ENCODE measurements around the gene ANKRD33B. TPM values are rescaled to one million over a fixed set of nuclear protein-coding genes. Genes with fewer than 3 reads are reported as not detected.

Gene ANKRD33B
- total RNA-seq, 1 experiment from 2014 or later, result 10.9 TPM

- intact Hi-C loops (cut with micrococcal nuclease), result no loop called here
- H3K9me2 ChIP-seq (ENCODE audit: insufficient read depth), result no peaks in the 10 kb centered on the region
- no peak overlapping the region for H3K4me3 ChIP-seq (replicated peaks in 1 of 2; ENCODE audit: low read depth in 1 of 2, low read length in 2 of 2)
- H3K9me3 ChIP-seq (ENCODE audit: control insufficient read depth in 1 of 2, insufficient read depth in 1 of 2, low read depth in 1 of 2, low read length in 2 of 2), result no peaks in the 10 kb centered on the region
- H3K27ac ChIP-seq (ENCODE audit: low read depth, low read length), result no peak overlapping the region
- CTCF ChIA-PET, result no interaction called here
- H3K4me1 ChIP-seq (ENCODE audit: control insufficient read depth in 1 of 2, insufficient read depth in 2 of 2, low read length in 2 of 2), result peaks cover 0 to 11% of the 10 kb centered on the region in 2 experiments; a peak in 2 of 4 replicates
- no peak overlapping the region for H2AFZ ChIP-seq (ENCODE audit: low read depth, low read length, poor library complexity, severe bottlenecking)
- H3K27me3 ChIP-seq (ENCODE audit: insufficient read depth, low read length), result no peaks in the 10 kb centered on the region
- ATAC-seq (no peak), DNase-seq (ENCODE audit: low read depth, low spot score) (no peak)
- RAD21 ChIA-PET (ENCODE audit: low non-redundant PET in 1 of 2, low total read pairs in 2 of 2, uncharacterized antibody in 2 of 2, unreplicated experiment in 2 of 2), result no interaction called here
- no peaks in the 10 kb centered on the region for H4K20me1 ChIP-seq (ENCODE audit: insufficient read depth)
- no peak overlapping the region for H3K4me2 ChIP-seq (ENCODE audit: low read length)
- no TSS peak for BruUV-seq (replicated peaks)
- H3K79me2 ChIP-seq (ENCODE audit: insufficient read depth, low read length), result no peaks in the 10 kb centered on the region
- no peak for TF ChIP-seq FOSL1 (IDR thresholded peaks at IDR 0.05; ENCODE audit: low read depth)
- no peak for TF ChIP-seq TCF7L2 (IDR thresholded peaks at IDR 0.05; ENCODE audit: borderline replicate concordance, extremely low read depth, insufficient read depth, insufficient read length)
- TF ChIP-seq ATF3 (IDR thresholded peaks at IDR 0.05), result no peak
- TF ChIP-seq EZH2 (IDR thresholded peaks at IDR 0.05), result no peak
- no peak for TF ChIP-seq MAX (IDR thresholded peaks at IDR 0.05)
- TF ChIP-seq POLR2A (IDR thresholded peaks at IDR 0.05; ENCODE audit: borderline replicate concordance, extremely low read depth, insufficient read depth, insufficient read length), result no peak
- TF ChIP-seq CTCF (IDR thresholded peaks at IDR 0.05 in 2 of 3, conservative IDR thresholded peaks at IDR 0.05 in 1 of 3; ENCODE audit: borderline replicate concordance in 1 of 3, insufficient read depth in 1 of 3, low read depth in 2 of 3, low read length in 2 of 3), result no peak
- no peak for TF ChIP-seq ZNF274 (IDR thresholded peaks at IDR 0.05; ENCODE audit: low read depth, low read length)
- TF ChIP-seq EZH2phosphoT487 (IDR thresholded peaks at IDR 0.05; ENCODE audit: borderline replicate concordance), result no peak
- TF ChIP-seq SRF (IDR thresholded peaks at IDR 0.05; ENCODE audit: low read depth), result no peak
- TF ChIP-seq REST (IDR thresholded peaks at IDR 0.05; ENCODE audit: low read depth), result no peak
- no peak for TF ChIP-seq ZFX (IDR thresholded peaks at IDR 0.05)
- TF ChIP-seq SIN3A (IDR thresholded peaks at IDR 0.05; ENCODE audit: low read depth), result no peak
- H3K9ac ChIP-seq (ENCODE audit: low read length), result no peak overlapping the region
- H3K36me3 ChIP-seq (ENCODE audit: control insufficient read depth in 1 of 2, insufficient read depth in 2 of 2, low read length in 2 of 2), result no peaks in the 10 kb centered on the region
- POLR2A ChIA-PET, result no interaction called here
Measured at GRCh38 chr5:10536931-10537579, 26.8 kb upstream of the ANKRD33B start.

Data from HCT116 (cell line).